HepG2 (cell line): ENCODE data around the gene GABBR2.

Experiments
- HCFC1 ChIP-seq: fragments of 150-350 bp; IDR thresholded peaks from 2 replicates; pipeline ENCODE4 v1.6.1; 2014; ENCODE audit warnings: low read depth, low read length
- MAFK ChIP-seq, 2 experiments: IDR thresholded peaks in 1 of 2; conservative IDR thresholded peaks in 1 of 2; 2 replicates each; pipeline ENCODE4 v1.6.1; 2011; ENCODE audit warnings: improper control_type of control experiment in 2 of 2, low read length in 2 of 2
- POLR2AphosphoS5 ChIP-seq: IDR thresholded peaks from 2 replicates; pipeline ENCODE4 v1.6.1; 2012; ENCODE audit warnings: low read depth, low read length
- SIN3B ChIP-seq: fragments of 150-350 bp; IDR thresholded peaks from 2 replicates; pipeline ENCODE4 v1.6.1; 2014; ENCODE audit warnings: low read length
- ZNF121 ChIP-seq: sonication (generic); formaldehyde crosslinking; IDR thresholded peaks from 2 replicates; pipeline ENCODE4 v1.5.0; 2020; ENCODE audit warnings: mild to moderate bottlenecking, missing genetic modification reagents
- ZNF670 ChIP-seq: sonication (generic); formaldehyde crosslinking; IDR thresholded peaks from 2 replicates; pipeline ENCODE4 v1.8.0; 2022; ENCODE audit warnings: mild to moderate bottlenecking, missing genetic modification reagents, borderline replicate concordance
- ZZZ3 ChIP-seq: sonication (generic); formaldehyde crosslinking; IDR thresholded peaks from 2 replicates; pipeline ENCODE4 v1.4.0; 2020; ENCODE audit warnings: missing genetic modification reagents, mild to moderate bottlenecking, borderline replicate concordance
- TF ChIP-seq, protein P1 (sequence below), 2 experiments: sonication (generic) in 1 of 2; formaldehyde crosslinking in 1 of 2; IDR thresholded peaks; 2 replicates each; pipeline versions ENCODE4 v1.4.0 to v1.6.1; 2018 to 2020; ENCODE audit warnings: missing genetic modification reagents in 2 of 2, borderline replicate concordance in 1 of 2, low read depth in 1 of 2, mild to moderate bottlenecking in 1 of 2, missing biosample characterization in 1 of 2

DNA sequence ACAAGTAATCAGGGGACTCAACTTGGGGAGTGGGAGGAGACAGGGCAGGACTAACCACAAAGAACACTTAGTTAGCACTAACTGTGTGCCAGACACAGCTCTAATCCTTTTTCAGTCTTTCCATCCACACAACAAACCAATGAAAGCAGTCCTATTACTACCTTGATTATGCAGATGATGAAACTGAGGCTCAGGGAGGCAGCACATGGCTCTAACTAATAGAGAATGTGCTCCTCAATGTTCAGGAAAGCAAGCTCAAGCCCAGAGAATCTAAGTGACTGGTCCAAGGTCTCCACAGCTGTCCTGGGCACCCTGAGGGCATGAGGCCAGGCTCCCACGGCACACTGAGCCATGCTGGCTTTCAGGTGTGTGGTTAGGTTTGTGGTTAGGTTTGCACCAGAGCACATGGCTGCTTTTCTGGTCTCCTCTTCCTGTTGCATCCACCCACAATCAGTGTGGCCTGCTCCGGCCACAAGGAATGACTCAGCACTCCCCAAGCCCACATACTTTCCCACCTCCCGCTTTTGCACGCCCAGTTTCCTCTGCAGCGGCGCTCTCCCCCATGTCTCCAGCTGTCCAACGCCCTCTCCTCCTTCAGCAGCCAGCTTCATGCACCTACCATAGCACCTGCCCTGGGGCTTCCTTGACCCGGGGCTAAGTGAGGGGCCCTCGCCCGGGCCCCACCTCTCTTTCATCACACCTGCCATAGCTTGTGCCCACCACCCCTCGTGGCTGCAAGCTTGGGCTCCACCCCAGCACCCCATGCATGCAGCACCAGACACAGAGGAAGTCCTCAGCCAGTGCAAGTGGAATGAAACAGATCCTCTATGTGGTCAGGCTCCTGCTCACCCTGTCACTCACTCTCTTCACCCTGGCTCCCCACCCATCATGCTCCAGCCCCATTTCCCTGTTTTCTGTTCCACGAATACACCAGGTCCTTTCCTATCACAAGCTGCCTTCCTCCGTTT lies 133.1 kb downstream of the GABBR2 start:
- no peak for TF ChIP-seq MAFK (conservative IDR thresholded peaks at IDR 0.05 in 1 of 2, IDR thresholded peaks at IDR 0.05 in 1 of 2; ENCODE audit: low read length in 2 of 2)
- TF ChIP-seq ZNF121 (CRISPR knock-in tag), result no peak
- no peak for TF ChIP-seq SIN3B
- no peak for TF ChIP-seq ZNF670
- no peak for TF ChIP-seq POLR2AphosphoS5
- TF ChIP-seq ZZZ3 (CRISPR knock-in tag), result no peak
- no peak for TF ChIP-seq HCFC1
- TF ChIP-seq, protein P1, sequence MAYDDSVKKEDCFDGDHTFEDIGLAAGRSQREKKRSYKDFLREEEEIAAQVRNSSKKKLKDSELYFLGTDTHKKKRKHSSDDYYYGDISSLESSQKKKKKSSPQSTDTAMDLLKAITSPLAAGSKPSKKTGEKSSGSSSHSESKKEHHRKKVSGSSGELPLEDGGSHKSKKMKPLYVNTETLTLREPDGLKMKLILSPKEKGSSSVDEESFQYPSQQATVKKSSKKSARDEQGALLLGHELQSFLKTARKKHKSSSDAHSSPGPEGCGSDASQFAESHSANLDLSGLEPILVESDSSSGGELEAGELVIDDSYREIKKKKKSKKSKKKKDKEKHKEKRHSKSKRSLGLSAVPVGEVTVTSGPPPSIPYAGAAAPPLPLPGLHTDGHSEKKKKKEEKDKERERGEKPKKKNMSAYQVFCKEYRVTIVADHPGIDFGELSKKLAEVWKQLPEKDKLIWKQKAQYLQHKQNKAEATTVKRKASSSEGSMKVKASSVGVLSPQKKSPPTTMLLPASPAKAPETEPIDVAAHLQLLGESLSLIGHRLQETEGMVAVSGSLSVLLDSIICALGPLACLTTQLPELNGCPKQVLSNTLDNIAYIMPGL (CRISPR knock-in tag; IDR thresholded peaks at IDR 0.05; ENCODE audit: borderline replicate concordance in 1 of 2, low read depth in 1 of 2), result no peak
